ENCODE data around the gene TRIM36. TPM values are rescaled to one million over a fixed set of nuclear protein-coding genes. Genes with fewer than 3 reads are reported as not detected.

Gene TRIM36
- polyA plus RNA-seq (2011; rRNA removed) (0.06 TPM in 2 replicates), polyA minus RNA-seq (2011; rRNA and poly(A)+ RNA removed) (not detected in 2 replicates)

GRCh38 chr5:115169487-115170133, at the start of gene TRIM36:
TSS of gene TRIM36 (minus strand) at chr5:115169908. CDS start at chr5:115169634, 274 bp downstream.
- ChIA-PET POLR2A (no interaction called here), CTCF (interaction anchor here (0.7 kb wide), 1 partner anchor 72 kb away, joined by 6 read pairs; no protein-coding TSS in a partner anchor)
- peak within 1 kb of the TSS; percentile 77 for H3K4me3 ChIP-seq (ENCODE audit: low read depth, low read length)
- peak; percentile 13; the same call in 1 of the 2 replicates for TF ChIP-seq CTCF (IDR thresholded peaks at IDR 0.05; ENCODE audit: low read depth, low read length)
- H3K27me3 ChIP-seq (ENCODE audit: control insufficient read depth, insufficient read depth, low read length) = peaks cover 40% of the 10 kb centered on the region
- H3K27ac ChIP-seq (ENCODE audit: low read depth, low read length) = no peak within 1 kb of the TSS
- H3K9me3 ChIP-seq (ENCODE audit: control insufficient read depth, insufficient read depth, low read length) = peaks cover 6% of the 10 kb centered on the region
- peak; percentile 44 for DNase-seq (ENCODE audit: low read depth, low spot score)

- peak; percentile 32 for DNase-seq (ENCODE audit: low read depth, low spot score)
- Histone ChIP-seq H3K9me3 (ENCODE audit: control insufficient read depth, insufficient read depth, low read length) (no peaks in the 10 kb centered on the region), H3K4me3 (ENCODE audit: low read depth, low read length) (no peak overlapping the region), H3K27ac (ENCODE audit: low read depth, low read length) (no peak overlapping the region), H3K27me3 (ENCODE audit: control insufficient read depth, insufficient read depth, low read length) (no peaks in the 10 kb centered on the region)
- no peak for TF ChIP-seq CTCF (IDR thresholded peaks at IDR 0.05; ENCODE audit: low read depth, low read length)
- POLR2A ChIA-PET = no interaction called here
- CTCF ChIA-PET = interaction anchor here (0.5 to 0.9 kb wide), 2 partner anchors 32 to 118 kb away, joined by 3 to 4 read pairs; no protein-coding TSS in a partner anchor
These were observed 44.8 kb upstream of the TRIM36 start for GRCh38 chr5:115214541-115214940.

DNA sequence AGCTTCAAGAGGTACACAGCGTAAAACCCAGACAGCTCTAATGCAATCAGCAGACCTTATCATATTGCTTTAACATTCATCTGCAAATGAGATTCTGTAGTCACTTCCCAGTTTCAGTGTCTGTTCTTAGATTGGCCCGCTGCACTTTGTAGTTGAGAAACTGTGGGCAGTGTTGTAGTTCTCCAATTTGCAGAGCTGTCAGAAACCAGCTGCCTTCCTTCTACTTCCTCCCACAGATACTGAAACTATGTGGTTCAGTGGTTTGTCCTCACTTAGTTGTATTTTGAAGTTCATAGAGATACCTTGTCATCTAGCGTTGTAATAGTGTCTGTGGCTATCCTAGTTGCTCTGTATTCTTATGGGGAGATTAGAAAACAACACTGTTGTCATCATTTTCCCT, 39.6 kb upstream of the TRIM36 start:
- Histone ChIP-seq H3K4me3 (ENCODE audit: low read depth, low read length) (no peak overlapping the region), H3K27me3 (ENCODE audit: control insufficient read depth, insufficient read depth, low read length) (no peaks in the 10 kb centered on the region), H3K27ac (ENCODE audit: low read depth, low read length) (no peak overlapping the region), H3K9me3 (ENCODE audit: control insufficient read depth, insufficient read depth, low read length) (no peaks in the 10 kb centered on the region)
- no peak for TF ChIP-seq CTCF (IDR thresholded peaks at IDR 0.05; ENCODE audit: low read depth, low read length)
- no peak for DNase-seq (ENCODE audit: low read depth, low spot score)
- ChIA-PET POLR2A (no interaction called here), CTCF (no interaction called here)

DNA sequence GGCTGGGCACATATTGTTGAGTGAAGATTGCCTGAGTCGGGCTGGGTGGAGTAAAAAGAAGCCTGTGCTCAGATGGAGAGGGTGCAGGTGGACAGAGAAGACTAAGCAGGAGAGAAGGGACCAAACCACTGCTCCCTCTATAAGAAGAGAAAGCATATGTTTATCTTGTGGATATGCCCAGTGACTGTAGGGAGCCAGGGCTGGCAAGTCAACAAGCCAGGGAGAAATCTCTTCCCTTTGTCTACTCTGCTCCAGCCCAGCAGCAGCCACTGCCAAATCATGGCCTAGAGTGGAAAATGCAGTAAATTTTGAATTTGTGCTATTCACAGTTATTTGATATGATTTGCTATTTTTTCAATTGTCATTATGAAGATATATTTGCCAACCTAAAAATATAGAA, 33.2 kb upstream of the TRIM36 start:
- ChIA-PET CTCF (no interaction called here), POLR2A (no interaction called here)
- Histone ChIP-seq H3K27ac (ENCODE audit: low read depth, low read length) (no peak overlapping the region), H3K27me3 (ENCODE audit: control insufficient read depth, insufficient read depth, low read length) (no peaks in the 10 kb centered on the region), H3K9me3 (ENCODE audit: control insufficient read depth, insufficient read depth, low read length) (no peaks in the 10 kb centered on the region), H3K4me3 (ENCODE audit: low read depth, low read length) (no peak overlapping the region)
- TF ChIP-seq CTCF (IDR thresholded peaks at IDR 0.05; ENCODE audit: low read depth, low read length) = no peak
- DNase-seq (ENCODE audit: low read depth, low spot score) = no peak

DNA sequence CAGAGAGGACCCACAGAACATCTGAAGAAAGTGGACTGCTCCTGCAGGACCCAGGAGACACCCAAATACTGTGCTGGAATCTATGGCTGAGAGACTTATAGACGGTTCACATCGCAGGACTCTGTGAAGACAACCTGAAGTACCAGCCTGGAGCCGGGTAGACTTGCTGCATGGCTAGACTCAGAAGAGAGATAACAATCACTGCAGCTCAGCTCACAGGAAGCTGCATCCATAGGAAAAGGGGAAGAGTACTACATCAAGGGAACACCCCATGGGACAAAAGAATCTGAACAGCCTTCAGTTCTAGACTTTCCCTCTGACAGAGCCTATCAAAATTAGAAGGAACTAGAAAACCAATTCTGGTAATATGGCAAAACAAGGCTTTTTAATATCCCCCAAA, 26.5 kb upstream of the TRIM36 start:
- H3K27me3 ChIP-seq (ENCODE audit: control insufficient read depth, insufficient read depth, low read length) = no peaks in the 10 kb centered on the region
- no peaks in the 10 kb centered on the region for H3K9me3 ChIP-seq (ENCODE audit: control insufficient read depth, insufficient read depth, low read length)
- no peak overlapping the region for H3K4me3 ChIP-seq (ENCODE audit: low read depth, low read length)
- H3K27ac ChIP-seq (ENCODE audit: low read depth, low read length) = no peak overlapping the region
- no peak for DNase-seq (ENCODE audit: low read depth, low spot score)
- TF ChIP-seq CTCF (IDR thresholded peaks at IDR 0.05; ENCODE audit: low read depth, low read length) = no peak
- CTCF ChIA-PET = no interaction called here
- POLR2A ChIA-PET = no interaction called here

Data from AG04450 (cell line).